ENCODE results near the gene SLC34A3.
A peak's percentile ranks its signal among the peaks of the same experiment; 100 is the strongest.

Gene SLC34A3

DNA sequence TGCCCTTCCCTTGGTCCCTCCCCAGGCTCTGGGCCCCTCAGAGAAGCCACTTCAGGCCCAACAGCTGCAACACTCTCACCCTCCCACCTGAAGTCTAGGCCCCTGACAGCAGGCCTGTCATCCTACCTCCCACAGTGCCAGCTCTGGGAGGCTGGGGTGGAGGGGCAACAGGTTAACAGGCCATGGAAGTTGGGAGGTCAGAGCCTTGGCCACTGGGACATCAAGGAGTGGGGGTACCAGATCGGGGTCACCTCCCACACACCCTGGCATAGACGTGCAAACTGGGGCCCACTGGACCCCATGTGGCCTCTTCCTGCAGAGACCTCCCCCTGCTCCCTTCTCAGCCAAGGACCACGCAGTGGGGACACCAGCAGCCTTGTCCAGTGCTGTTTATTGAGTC, 39.5 kb upstream of the SLC34A3 start:
- TF ChIP-seq, protein P1, sequence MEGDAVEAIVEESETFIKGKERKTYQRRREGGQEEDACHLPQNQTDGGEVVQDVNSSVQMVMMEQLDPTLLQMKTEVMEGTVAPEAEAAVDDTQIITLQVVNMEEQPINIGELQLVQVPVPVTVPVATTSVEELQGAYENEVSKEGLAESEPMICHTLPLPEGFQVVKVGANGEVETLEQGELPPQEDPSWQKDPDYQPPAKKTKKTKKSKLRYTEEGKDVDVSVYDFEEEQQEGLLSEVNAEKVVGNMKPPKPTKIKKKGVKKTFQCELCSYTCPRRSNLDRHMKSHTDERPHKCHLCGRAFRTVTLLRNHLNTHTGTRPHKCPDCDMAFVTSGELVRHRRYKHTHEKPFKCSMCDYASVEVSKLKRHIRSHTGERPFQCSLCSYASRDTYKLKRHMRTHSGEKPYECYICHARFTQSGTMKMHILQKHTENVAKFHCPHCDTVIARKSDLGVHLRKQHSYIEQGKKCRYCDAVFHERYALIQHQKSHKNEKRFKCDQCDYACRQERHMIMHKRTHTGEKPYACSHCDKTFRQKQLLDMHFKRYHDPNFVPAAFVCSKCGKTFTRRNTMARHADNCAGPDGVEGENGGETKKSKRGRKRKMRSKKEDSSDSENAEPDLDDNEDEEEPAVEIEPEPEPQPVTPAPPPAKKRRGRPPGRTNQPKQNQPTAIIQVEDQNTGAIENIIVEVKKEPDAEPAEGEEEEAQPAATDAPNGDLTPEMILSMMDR (IDR thresholded peaks at IDR 0.05; ENCODE audit: insufficient read depth, low read depth, low read length, missing control alignments) = no peak
- no peak overlapping the region for H3K4me3 ChIP-seq (ENCODE audit: low read length)

DNA sequence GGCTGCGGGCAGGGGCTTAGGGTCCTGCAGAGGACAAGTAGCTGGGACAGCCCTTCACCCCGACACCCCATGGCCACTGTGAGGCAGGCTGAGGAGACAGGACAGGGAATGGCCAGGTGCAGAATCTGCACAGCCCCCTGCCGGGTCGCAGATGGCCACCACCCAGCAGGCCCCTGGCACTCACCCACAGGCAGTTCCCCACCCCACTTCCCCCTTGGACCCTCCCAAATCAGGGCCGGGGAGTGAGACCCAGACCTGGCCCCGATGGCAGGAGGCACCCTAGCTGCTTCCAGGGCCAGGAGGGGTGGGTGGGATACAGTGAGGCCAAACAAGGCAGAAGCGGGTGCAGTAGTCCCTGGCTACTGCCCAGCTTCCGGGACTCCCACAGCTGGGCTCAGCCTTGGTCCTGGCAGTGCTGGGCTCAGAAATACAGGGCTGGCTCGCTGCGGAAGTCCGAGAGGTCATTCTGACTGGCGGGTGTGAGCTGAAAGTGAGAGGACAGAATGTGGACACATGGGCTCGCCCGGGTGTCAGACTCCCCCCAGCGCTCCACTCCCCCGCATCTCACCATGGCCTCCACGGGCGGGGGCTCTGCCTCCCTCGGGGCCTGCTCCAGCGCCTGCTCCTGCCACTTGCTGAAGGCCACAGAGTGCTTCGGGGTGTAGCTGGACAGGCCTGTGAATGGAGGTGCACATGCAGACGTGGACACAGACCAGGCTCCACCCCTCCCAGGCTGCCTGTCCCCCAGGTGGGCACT, 38.8 kb upstream of the SLC34A3 start:
- no peak overlapping the region for H3K4me3 ChIP-seq (ENCODE audit: low read length)
- DNase-seq (ENCODE audit: low read depth) = no peak
- TF ChIP-seq, protein P1 (IDR thresholded peaks at IDR 0.05; ENCODE audit: insufficient read depth, low read depth, low read length, missing control alignments) = no peak

More for the DNA sequence above, 39.5 kb upstream of the SLC34A3 start:
- no peak for DNase-seq (ENCODE audit: low read depth)

DNA sequence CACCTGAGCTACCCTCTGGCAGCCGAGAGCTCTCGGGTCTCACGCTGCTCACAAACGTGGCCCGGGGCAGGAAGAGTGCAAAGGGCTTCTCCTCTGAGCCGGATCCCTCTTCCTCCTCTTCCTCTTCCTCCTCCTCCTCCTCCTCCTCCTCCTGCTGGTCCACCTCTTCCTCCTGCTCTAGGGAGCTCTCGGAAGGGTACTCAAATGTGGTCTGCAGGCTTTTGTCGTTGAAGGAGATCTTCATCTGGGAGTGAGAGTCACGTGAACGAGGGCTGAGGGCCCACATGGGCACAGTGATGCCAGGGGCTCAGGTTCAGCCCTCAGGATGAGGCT, 38.3 kb upstream of the SLC34A3 start:
- no peak overlapping the region for H3K4me3 ChIP-seq (ENCODE audit: low read length)
- TF ChIP-seq, protein P1 (IDR thresholded peaks at IDR 0.05; ENCODE audit: insufficient read depth, low read depth, low read length, missing control alignments) = no peak
- no peak for DNase-seq (ENCODE audit: low read depth)

DNA sequence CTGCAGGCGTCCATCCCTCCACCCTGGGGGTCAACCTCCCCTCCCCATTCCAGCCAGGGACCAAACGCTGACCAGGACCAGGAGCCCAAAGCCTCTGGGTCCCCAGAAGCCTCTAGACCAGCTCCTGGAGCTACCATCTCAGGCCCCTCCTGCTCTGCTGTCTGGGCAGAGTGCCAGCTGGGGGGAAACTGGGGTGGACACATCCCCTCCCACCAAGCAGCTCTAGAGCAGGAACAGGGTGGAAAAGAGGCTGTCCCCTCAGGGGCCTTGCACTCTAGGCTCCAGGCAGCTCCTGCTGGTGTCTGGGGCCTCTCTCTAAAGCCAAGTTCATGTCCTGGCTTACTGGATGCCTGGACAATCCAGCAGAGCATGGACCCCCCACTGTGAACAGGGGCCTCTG, 37.8 kb upstream of the SLC34A3 start:
- H3K4me3 ChIP-seq (ENCODE audit: low read length) = no peak overlapping the region
- no peak for DNase-seq (ENCODE audit: low read depth)
- TF ChIP-seq, protein P1 (IDR thresholded peaks at IDR 0.05; ENCODE audit: insufficient read depth, low read depth, low read length, missing control alignments) = no peak

DNA sequence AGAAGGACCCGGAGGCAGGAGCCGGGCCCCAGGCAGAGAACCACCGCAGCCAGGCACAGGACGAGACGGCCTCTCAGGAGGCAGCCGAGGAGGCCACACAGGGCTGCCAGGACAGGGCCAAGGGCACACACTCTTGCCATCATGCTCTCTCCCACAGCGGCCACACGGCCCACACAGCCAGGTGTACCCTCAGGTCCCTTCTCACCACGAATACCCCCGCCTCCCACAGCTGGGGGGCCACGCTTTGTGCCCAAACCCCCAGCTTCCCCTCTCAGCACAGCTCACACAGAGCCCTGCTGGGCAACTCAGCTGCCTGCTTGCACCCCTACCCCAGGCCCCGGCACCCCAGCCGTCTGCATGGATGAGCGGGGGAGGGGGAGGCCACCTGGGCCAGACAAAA, 36.9 kb upstream of the SLC34A3 start:
- DNase-seq (ENCODE audit: low read depth) = no peak
- TF ChIP-seq, protein P1 (IDR thresholded peaks at IDR 0.05; ENCODE audit: insufficient read depth, low read depth, low read length, missing control alignments) = no peak
- H3K4me3 ChIP-seq (ENCODE audit: low read length) = no peak overlapping the region

DNA sequence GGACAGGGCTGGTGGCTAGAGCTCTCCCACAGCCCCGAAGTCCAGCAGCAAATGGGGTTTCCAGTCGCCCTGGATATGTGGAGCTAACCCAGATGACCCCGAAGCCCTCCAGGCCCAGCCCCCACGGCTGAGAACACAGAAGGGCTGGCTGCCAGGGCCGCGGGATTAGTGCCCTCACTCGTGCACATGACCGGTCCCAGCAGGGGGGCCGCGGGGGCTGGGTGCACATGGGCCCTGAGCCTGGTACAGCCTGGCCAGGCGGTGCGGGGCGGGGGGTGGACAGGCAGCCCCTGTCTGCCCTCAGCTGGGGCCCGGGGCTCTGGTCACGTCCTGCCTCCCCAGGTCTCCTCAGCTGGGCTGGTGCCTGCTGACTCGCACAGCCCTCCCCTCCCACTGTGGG, 36.3 kb upstream of the SLC34A3 start:
- TF ChIP-seq, protein P1 (IDR thresholded peaks at IDR 0.05; ENCODE audit: insufficient read depth, low read depth, low read length, missing control alignments) = no peak
- no peak overlapping the region for H3K4me3 ChIP-seq (ENCODE audit: low read length)
- no peak for DNase-seq (ENCODE audit: low read depth)

- H3K4me3 ChIP-seq (ENCODE audit: low read length) = no peak overlapping the region
- DNase-seq (ENCODE audit: low read depth) = peak; percentile 33
- TF ChIP-seq, protein P1 (IDR thresholded peaks at IDR 0.05; ENCODE audit: insufficient read depth, low read depth, low read length, missing control alignments) = no peak
Observed at GRCh38 chr9:137194909-137195308, 35.8 kb upstream of the SLC34A3 start.
